ENCODE measurements around the gene BTD. TPM values are rescaled to one million over a fixed set of nuclear protein-coding genes. Genes with fewer than 3 reads are reported as not detected.

The BTD gene
- total RNA-seq, 1 donor from 2014 or later, result 12.7 TPM

- no peak overlapping the region for H3K27ac Mint-ChIP-seq (ENCODE audit: unreplicated experiment)
- TF ChIP-seq CTCF (IDR thresholded peaks at IDR 0.05; ENCODE audit: partially characterized antibody, unreplicated experiment), result no peak
- H3K4me3 Mint-ChIP-seq (ENCODE audit: unreplicated experiment), result no peak overlapping the region
These were observed 47.8 kb downstream of the BTD start for GRCh38 chr3:15649341-15649740.

DNA sequence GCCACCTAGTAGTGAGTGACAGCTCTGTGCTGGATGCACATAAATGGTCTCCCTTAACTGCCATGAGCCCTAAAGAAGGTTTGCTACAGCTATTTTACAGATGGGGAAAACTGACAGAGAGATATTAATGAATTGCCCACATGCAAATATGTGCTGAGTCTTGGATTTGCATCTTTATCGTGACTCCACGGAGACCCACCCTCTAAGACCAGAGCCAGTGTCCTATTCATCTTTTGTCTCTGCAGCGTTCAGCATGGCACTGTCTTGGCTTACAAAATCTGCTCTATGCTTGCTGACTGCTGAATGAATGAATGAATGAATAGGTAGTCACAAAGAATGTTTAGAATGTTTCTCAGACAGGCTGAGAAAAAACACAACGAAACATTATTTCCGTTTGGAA lies 48.3 kb downstream of the BTD start:
- peaks cover 12% of the 10 kb centered on the region for H3K36me3 Mint-ChIP-seq (ENCODE audit: unreplicated experiment)
- no peaks in the 10 kb centered on the region for H3K9me3 Mint-ChIP-seq (ENCODE audit: unreplicated experiment)
- H3K27me3 Mint-ChIP-seq (ENCODE audit: unreplicated experiment), result no peaks in the 10 kb centered on the region
- H3K4me1 Mint-ChIP-seq (ENCODE audit: low read depth, unreplicated experiment), result peaks cover 3% of the 10 kb centered on the region
- no peak for DNase-seq
- no peak for TF ChIP-seq CTCF (IDR thresholded peaks at IDR 0.05; ENCODE audit: partially characterized antibody, unreplicated experiment)
- H3K27ac Mint-ChIP-seq (ENCODE audit: unreplicated experiment), result no peak overlapping the region
- H3K4me3 Mint-ChIP-seq (ENCODE audit: unreplicated experiment), result no peak overlapping the region

More at GRCh38 chr3:15649341-15649740, 47.8 kb downstream of the BTD start:
- Mint-ChIP-seq H3K4me1 (ENCODE audit: low read depth, unreplicated experiment) (peaks cover 3% of the 10 kb centered on the region), H3K9me3 (ENCODE audit: unreplicated experiment) (no peaks in the 10 kb centered on the region), H3K27me3 (ENCODE audit: unreplicated experiment) (no peaks in the 10 kb centered on the region), H3K36me3 (ENCODE audit: unreplicated experiment) (peaks cover 12% of the 10 kb centered on the region)
- no peak for DNase-seq

DNA sequence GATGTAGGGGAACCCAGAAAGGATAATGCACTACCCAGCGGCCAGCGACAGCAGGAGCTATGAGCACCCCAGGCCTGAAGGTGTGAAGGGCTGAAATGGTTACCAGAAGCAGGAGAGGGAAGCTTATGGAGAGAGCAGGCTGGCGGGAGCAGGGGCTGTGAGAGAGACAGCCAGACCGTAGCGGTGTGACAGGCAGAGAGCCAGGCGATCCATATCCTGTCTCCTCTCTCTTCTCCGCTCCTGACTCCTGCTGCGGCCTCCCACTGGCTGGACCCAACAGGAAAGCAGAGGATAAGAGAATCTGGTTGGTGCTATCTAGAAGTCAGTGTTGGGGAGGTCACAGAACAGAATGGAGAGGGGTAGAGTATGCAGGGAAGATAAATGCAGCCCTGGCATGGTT lies 49.9 kb downstream of the BTD start:
- no peak overlapping the region for H3K27ac Mint-ChIP-seq (ENCODE audit: unreplicated experiment)
- peaks cover 3% of the 10 kb centered on the region for H3K4me1 Mint-ChIP-seq (ENCODE audit: low read depth, unreplicated experiment)
- H3K36me3 Mint-ChIP-seq (ENCODE audit: unreplicated experiment), result peaks cover 18% of the 10 kb centered on the region
- DNase-seq, result no peak
- no peaks in the 10 kb centered on the region for H3K27me3 Mint-ChIP-seq (ENCODE audit: unreplicated experiment)
- no peak for TF ChIP-seq CTCF (IDR thresholded peaks at IDR 0.05; ENCODE audit: partially characterized antibody, unreplicated experiment)
- no peak overlapping the region for H3K4me3 Mint-ChIP-seq (ENCODE audit: unreplicated experiment)
- H3K9me3 Mint-ChIP-seq (ENCODE audit: unreplicated experiment), result peaks cover 4% of the 10 kb centered on the region

DNA sequence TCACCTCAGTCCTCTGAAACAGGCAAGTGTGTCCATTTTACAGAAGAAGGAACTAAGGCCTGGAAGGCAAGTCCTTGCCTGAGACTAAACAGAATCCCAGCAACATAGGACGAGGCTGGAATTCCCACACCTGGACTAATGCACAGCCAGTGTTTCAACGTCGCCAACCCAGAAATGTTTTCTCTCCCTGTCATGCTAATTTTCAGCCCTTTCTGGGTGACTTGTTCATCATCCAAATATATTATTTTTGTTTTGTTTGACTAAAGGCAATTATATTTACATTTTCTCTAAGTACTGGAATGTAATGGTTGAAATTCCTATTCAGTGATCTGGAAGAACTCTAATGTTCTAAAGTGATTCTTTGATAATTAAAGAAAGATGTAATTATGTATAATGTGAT lies 51.8 kb downstream of the BTD start:
- H3K27ac Mint-ChIP-seq (ENCODE audit: unreplicated experiment), result no peak overlapping the region
- H3K4me3 Mint-ChIP-seq (ENCODE audit: unreplicated experiment), result no peak overlapping the region

GRCh38 chr3:15654127-15654526 lies 52.6 kb downstream of the BTD start:
- Mint-ChIP-seq H3K27ac (ENCODE audit: unreplicated experiment) (no peak overlapping the region), H3K36me3 (ENCODE audit: unreplicated experiment) (peaks cover 18% of the 10 kb centered on the region), H3K9me3 (ENCODE audit: unreplicated experiment) (peaks cover 6% of the 10 kb centered on the region), H3K4me1 (ENCODE audit: low read depth, unreplicated experiment) (no peaks in the 10 kb centered on the region), H3K4me3 (ENCODE audit: unreplicated experiment) (no peak overlapping the region), H3K27me3 (ENCODE audit: unreplicated experiment) (no peaks in the 10 kb centered on the region)
- DNase-seq, result no peak
- TF ChIP-seq CTCF (IDR thresholded peaks at IDR 0.05; ENCODE audit: partially characterized antibody, unreplicated experiment), result no peak

More for the DNA sequence above, 51.8 kb downstream of the BTD start:
- Mint-ChIP-seq H3K27me3 (ENCODE audit: unreplicated experiment) (no peaks in the 10 kb centered on the region), H3K9me3 (ENCODE audit: unreplicated experiment) (peaks cover 4% of the 10 kb centered on the region), H3K36me3 (ENCODE audit: unreplicated experiment) (peaks cover 18% of the 10 kb centered on the region), H3K4me1 (ENCODE audit: low read depth, unreplicated experiment) (no peaks in the 10 kb centered on the region)
- no peak for TF ChIP-seq CTCF (IDR thresholded peaks at IDR 0.05; ENCODE audit: partially characterized antibody, unreplicated experiment)
- DNase-seq, result no peak
